HepG2 (cell line): Measurements from ENCODE around the gene ASCL3.

Source experiments
- ASH2L ChIP-seq: fragments of 300-600, 200-600 bp; sonication (generic); IDR thresholded peaks from 2 replicates; pipeline ENCODE4 v1.7.0; 2017; ENCODE audit warnings: low read depth, mild to moderate bottlenecking, moderate library complexity, mixed read lengths, low read length; ENCODE audit not compliant: insufficient read length
- CTCF ChIP-seq: sonication (generic); formaldehyde crosslinking; IDR thresholded peaks from 2 replicates; pipeline ENCODE4 v1.5.0; 2020; ENCODE audit warnings: mild to moderate bottlenecking, missing genetic modification reagents, moderate library complexity
- MAX ChIP-seq: IDR thresholded peaks from 2 replicates; pipeline ENCODE4 v1.6.1; 2012; ENCODE audit warnings: inconsistent platforms
- NR2C2 ChIP-seq: sonication (generic); formaldehyde crosslinking; IDR thresholded peaks from 2 replicates; pipeline ENCODE4 v1.4.0; 2020; ENCODE audit warnings: missing genetic modification reagents, mild to moderate bottlenecking, moderate library complexity, borderline replicate concordance
- POLR2A ChIP-seq, 2 experiments: IDR thresholded peaks; 2 replicates each; pipeline ENCODE4 v1.6.1; 2011; ENCODE audit warnings: low read depth in 2 of 2, low read length in 2 of 2, mild to moderate bottlenecking in 1 of 2, moderate library complexity in 1 of 2; ENCODE audit not compliant: insufficient read depth in 1 of 2
- REST ChIP-seq, 2 experiments: IDR thresholded peaks; 2 replicates each; pipeline ENCODE4 v1.6.1; 2011 to 2012; ENCODE audit warnings: low read length in 2 of 2, borderline replicate concordance in 1 of 2, low read depth in 1 of 2, mild to moderate bottlenecking in 1 of 2, moderate library complexity in 1 of 2
- TEAD2 ChIP-seq: sonication (generic); formaldehyde crosslinking; IDR thresholded peaks from 2 replicates; pipeline ENCODE4 v1.9.0; 2021; ENCODE audit warnings: missing genetic modification reagents
- U2AF1 ChIP-seq: fragments of 200-400 bp; formaldehyde crosslinking; optimal IDR thresholded peaks from 2 replicates; pipeline ENCODE3; 2017; ENCODE audit warnings: mild to moderate bottlenecking, low read depth, low read length
- ZBTB1 ChIP-seq: sonication (generic); formaldehyde crosslinking; IDR thresholded peaks from 2 replicates; pipeline ENCODE4 v1.4.0; 2020; ENCODE audit warnings: missing genetic modification reagents, borderline replicate concordance
- ZNF567 ChIP-seq: sonication (generic); formaldehyde crosslinking; IDR thresholded peaks from 2 replicates; pipeline ENCODE4 v1.8.1; 2023; ENCODE audit warnings: mild to moderate bottlenecking, missing genetic modification reagents, borderline replicate concordance

- TF ChIP-seq TEAD2 (CRISPR knock-in tag) (no peak), ZBTB1 (CRISPR knock-in tag) (no peak), CTCF (CRISPR knock-in tag) (peak; percentile 10; the same call in 1 of the 2 replicates), ASH2L (peak; percentile 75), POLR2A (IDR thresholded peaks at IDR 0.05; ENCODE audit: insufficient read depth in 1 of 2, low read depth in 2 of 2, low read length in 2 of 2) (peak; percentile 27 to 82; a peak in 2 of 4 replicates), MAX (peak; percentile 44; the same call in 1 of the 2 replicates), REST (IDR thresholded peaks at IDR 0.05; ENCODE audit: borderline replicate concordance in 1 of 2, low read depth in 1 of 2, low read length in 2 of 2) (no peak), ZNF567 (CRISPR knock-in tag) (no peak), NR2C2 (CRISPR knock-in tag) (peak; percentile 46; the same call in 1 of the 2 replicates), U2AF1 (no peak)
These were observed 31.6 kb downstream of the ASCL3 start, which contains the start of gene AKIP1 for GRCh38 chr11:8911029-8911823.
